Mesenchymal stem cell (in vitro differentiated cells and primary cell): Measurements from ENCODE around the gene OR5K2.

Experiments used
- DNase-seq: peaks from one replicate; pipeline ENCODE4 v3.0.0-alpha.2; 2013
- H2AFZ ChIP-seq: one replicate; pipeline ENCODE4 v1.6.1; 2013; ENCODE audit warnings: low read depth, mild to moderate bottlenecking, control low read depth, inconsistent platforms, low read length, moderate library complexity
- H2AK5ac ChIP-seq: 2 replicates; pipeline ENCODE4 v1.6.1; 2013; ENCODE audit warnings: low read length, moderate library complexity, mild to moderate bottlenecking, inconsistent platforms; ENCODE audit not compliant: severe bottlenecking
- H2BK120ac ChIP-seq: one replicate; pipeline ENCODE4 v1.6.1; 2013; ENCODE audit warnings: low read depth, mild to moderate bottlenecking, inconsistent platforms, low read length, moderate library complexity
- H2BK12ac ChIP-seq, 2 experiments: one replicate each; pipeline ENCODE4 v1.6.1; 2013; ENCODE audit warnings: inconsistent platforms in 2 of 2, low read length in 2 of 2, mild to moderate bottlenecking in 2 of 2, moderate library complexity in 2 of 2, control low read depth in 1 of 2
- H2BK15ac ChIP-seq: one replicate; pipeline ENCODE4 v1.6.1; 2013; ENCODE audit warnings: mild to moderate bottlenecking, low read depth, inconsistent platforms; ENCODE audit not compliant: poor library complexity, severe bottlenecking
- H2BK5ac ChIP-seq: 2 replicates; pipeline ENCODE4 v1.6.1; 2013; ENCODE audit warnings: low read depth, mild to moderate bottlenecking, low read length, control low read depth, inconsistent platforms; ENCODE audit not compliant: poor library complexity, severe bottlenecking
- H3K14ac ChIP-seq, 2 experiments: one replicate each; pipeline ENCODE4 v1.6.1; 2013; ENCODE audit warnings: inconsistent platforms in 2 of 2, low read length in 2 of 2, control low read depth in 1 of 2, mild to moderate bottlenecking in 1 of 2, moderate library complexity in 1 of 2
- H3K18ac ChIP-seq, 2 experiments: one replicate each; pipeline ENCODE4 v1.6.1; 2013; ENCODE audit warnings: inconsistent platforms in 2 of 2, low read length in 2 of 2, control low read depth in 1 of 2, low read depth in 1 of 2, mild to moderate bottlenecking in 1 of 2
- H3K23ac ChIP-seq, 2 experiments: one replicate each; pipeline ENCODE4 v1.6.1; 2013; ENCODE audit warnings: inconsistent platforms in 2 of 2, low read length in 2 of 2, mild to moderate bottlenecking in 2 of 2, moderate library complexity in 2 of 2, control low read depth in 1 of 2
- H3K27ac ChIP-seq: 2 replicates; pipeline ENCODE4 v1.5.1; 2013; ENCODE audit warnings: mild to moderate bottlenecking, moderate library complexity, low read length, control low read depth, inconsistent platforms; ENCODE audit not compliant: poor library complexity, severe bottlenecking
- H3K27me3 ChIP-seq, 2 experiments: 2 replicates each; pipeline versions ENCODE4 v1.6.1 to v1.7.0; 2013; ENCODE audit warnings: low read length in 2 of 2, mild to moderate bottlenecking in 2 of 2, moderate library complexity in 2 of 2, control low read depth in 1 of 2, inconsistent platforms in 1 of 2; ENCODE audit not compliant: control insufficient read depth in 1 of 2, insufficient read depth in 1 of 2
- H3K36me3 ChIP-seq, 2 experiments: 2 replicates each; pipeline versions ENCODE4 v1.6.1 to v1.7.0; 2013; ENCODE audit warnings: low read length in 2 of 2, control low read depth in 1 of 2, inconsistent platforms in 1 of 2, low read depth in 1 of 2, mild to moderate bottlenecking in 1 of 2; ENCODE audit not compliant: insufficient read depth in 2 of 2, control insufficient read depth in 1 of 2
- H3K4ac ChIP-seq, 2 experiments: one replicate each; pipeline ENCODE4 v1.6.1; 2013; ENCODE audit warnings: inconsistent platforms in 2 of 2, low read length in 2 of 2, mild to moderate bottlenecking in 2 of 2, moderate library complexity in 2 of 2, control low read depth in 1 of 2, low read depth in 1 of 2
- H3K4me1 ChIP-seq: 2 replicates; pipeline ENCODE4 v1.6.1; 2013; ENCODE audit warnings: low read depth, low read length, control low read depth; ENCODE audit not compliant: control insufficient read depth, insufficient read depth
- H3K4me2 ChIP-seq: 2 replicates; pipeline ENCODE4 v1.6.1; 2013; ENCODE audit warnings: low read length, mild to moderate bottlenecking, inconsistent platforms; ENCODE audit not compliant: poor library complexity, severe bottlenecking
- H3K4me3 ChIP-seq, 2 experiments: 2 replicates each; pipeline versions ENCODE4 v1.5.1 to v1.7.0; 2013; ENCODE audit warnings: low read length in 2 of 2, mild to moderate bottlenecking in 2 of 2, control low read depth in 1 of 2, low read depth in 1 of 2; ENCODE audit not compliant: insufficient read depth in 1 of 2
- H3K79me1 ChIP-seq: replicated peaks from 2 replicates; pipeline ENCODE4 v1.6.1; 2013; ENCODE audit warnings: mild to moderate bottlenecking, control low read depth, low read length, inconsistent platforms; ENCODE audit not compliant: poor library complexity, severe bottlenecking
- H3K9ac ChIP-seq: 2 replicates; pipeline ENCODE4 v1.7.0; 2013; ENCODE audit warnings: mild to moderate bottlenecking, low read length, moderate library complexity
- H3K9me3 ChIP-seq: 2 replicates; pipeline ENCODE4 v1.7.0; 2013; ENCODE audit warnings: mild to moderate bottlenecking, low read length; ENCODE audit not compliant: control insufficient read depth
- H4K8ac ChIP-seq: one replicate; pipeline ENCODE4 v1.6.1; 2013; ENCODE audit warnings: inconsistent platforms, mild to moderate bottlenecking, low read length, moderate library complexity
- H4K91ac ChIP-seq: one replicate; pipeline ENCODE4 v1.6.1; 2013; ENCODE audit warnings: mild to moderate bottlenecking, low read length, inconsistent platforms
- WGBS: methylation state at CpG from one replicate; pipeline ENCODE4 v1.1.7; 2013; ENCODE audit warnings: mixed read lengths; 5-methylcytosine and 5-hydroxymethylcytosine counted together

OR5K2 gene

GRCh38 chr3:98482717-98483482, 14.6 kb upstream of the OR5K2 start:
- H2BK5ac ChIP-seq: no peak overlapping the region
- no peak overlapping the region for H4K8ac ChIP-seq
- no peak overlapping the region for H2BK12ac ChIP-seq
- no peak overlapping the region for H2AK5ac ChIP-seq
- H3K4ac ChIP-seq: no peak overlapping the region
- H3K18ac ChIP-seq: no peak overlapping the region
- no peak overlapping the region for H2AFZ ChIP-seq
- WGBS: 61% methylated on average over 3 of the region's 3 CpGs
- H2BK15ac ChIP-seq: no peak overlapping the region
- H3K79me1 ChIP-seq: no peaks in the 10 kb centered on the region
- no peaks in the 10 kb centered on the region for H3K4me1 ChIP-seq
- no peak overlapping the region for H3K4me2 ChIP-seq
- H3K23ac ChIP-seq: no peak overlapping the region
- no peak overlapping the region for H4K91ac ChIP-seq
- no peak overlapping the region for H3K9ac ChIP-seq
- H2BK120ac ChIP-seq: no peak overlapping the region
- H3K36me3 ChIP-seq: no peaks in the 10 kb centered on the region
- peaks cover 39% of the 10 kb centered on the region for H3K9me3 ChIP-seq
- no peak for DNase-seq
- no peak overlapping the region for H3K27ac ChIP-seq
- H3K14ac ChIP-seq: peak overlapping the region in 1 of 2 experiments; percentile 28
- H3K4me3 ChIP-seq: no peak overlapping the region
- H3K27me3 ChIP-seq: peaks cover 0 to 8% of the 10 kb centered on the region in 2 experiments

- Histone ChIP-seq H3K4me2 (no peak overlapping the region), H3K4ac (no peak overlapping the region), H3K4me1 (no peaks in the 10 kb centered on the region), H3K9ac (no peak overlapping the region), H3K79me1 (no peaks in the 10 kb centered on the region), H4K91ac (no peak overlapping the region), H3K4me3 (no peak overlapping the region), H2AK5ac (no peak overlapping the region), H2BK12ac (no peak overlapping the region), H2BK15ac (no peak overlapping the region), H3K27me3 (peaks cover 0 to 8% of the 10 kb centered on the region in 2 experiments), H3K14ac (no peak overlapping the region), H2AFZ (no peak overlapping the region), H4K8ac (no peak overlapping the region), H3K18ac (no peak overlapping the region), H3K36me3 (no peaks in the 10 kb centered on the region), H3K9me3 (peaks cover 46% of the 10 kb centered on the region), H2BK5ac (no peak overlapping the region), H2BK120ac (no peak overlapping the region), H3K23ac (no peak overlapping the region), H3K27ac (no peak overlapping the region)
- DNase-seq: no peak
- 92% methylated on average over 1 of the region's 3 CpGs for WGBS
These were observed 13.9 kb upstream of the OR5K2 start for GRCh38 chr3:98483626-98484025.

DNA sequence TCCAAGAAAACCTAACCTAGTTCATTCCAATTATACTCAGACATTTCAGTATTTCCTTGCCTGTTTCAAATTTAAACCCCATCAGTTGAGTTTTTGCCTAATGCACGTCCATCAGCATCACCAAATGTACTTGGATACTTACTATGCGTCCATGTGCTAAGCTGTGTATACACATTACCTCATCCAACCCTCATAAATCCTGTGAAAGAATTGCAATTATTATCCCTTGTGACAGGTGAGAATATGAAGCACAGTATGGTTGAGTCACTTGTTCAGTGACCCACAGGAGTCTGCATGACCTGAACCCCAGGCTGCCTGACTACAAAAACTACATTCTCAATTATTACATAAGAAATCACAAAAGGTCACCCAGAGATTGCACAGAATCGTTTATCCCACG, 2.5 kb downstream of the OR5K2 start:
- Histone ChIP-seq H2BK12ac (no peak overlapping the region), H3K27ac (no peak overlapping the region), H3K9me3 (no peaks in the 10 kb centered on the region), H3K4me3 (no peak overlapping the region), H2AFZ (no peak overlapping the region), H3K4me1 (no peaks in the 10 kb centered on the region), H3K4me2 (no peak overlapping the region), H2BK15ac (no peak overlapping the region), H3K14ac (no peak overlapping the region), H3K18ac (no peak overlapping the region), H4K91ac (no peak overlapping the region), H3K27me3 (peaks cover 0 to 6% of the 10 kb centered on the region in 2 experiments), H3K9ac (no peak overlapping the region), H2BK120ac (no peak overlapping the region), H3K36me3 (no peaks in the 10 kb centered on the region), H2AK5ac (no peak overlapping the region), H3K4ac (no peak overlapping the region), H4K8ac (no peak overlapping the region), H3K79me1 (no peaks in the 10 kb centered on the region), H3K23ac (no peak overlapping the region), H2BK5ac (no peak overlapping the region)
- 73% methylated on average over 2 of the region's 4 CpGs for WGBS
- no peak for DNase-seq

GRCh38 chr3:98501270-98501669, 3.8 kb downstream of the OR5K2 start:
- Histone ChIP-seq H3K36me3 (no peaks in the 10 kb centered on the region), H3K79me1 (no peaks in the 10 kb centered on the region), H4K91ac (no peak overlapping the region), H3K9me3 (no peaks in the 10 kb centered on the region), H3K27ac (no peak overlapping the region), H3K9ac (no peak overlapping the region), H2BK5ac (no peak overlapping the region), H3K18ac (no peak overlapping the region), H2AK5ac (no peak overlapping the region), H3K14ac (no peak overlapping the region), H3K4ac (no peak overlapping the region), H2BK15ac (no peak overlapping the region), H2BK120ac (no peak overlapping the region), H2BK12ac (no peak overlapping the region), H3K23ac (no peak overlapping the region), H3K4me1 (no peaks in the 10 kb centered on the region), H3K4me3 (no peak overlapping the region), H2AFZ (no peak overlapping the region), H4K8ac (no peak overlapping the region), H3K4me2 (no peak overlapping the region), H3K27me3 (peaks cover 0 to 6% of the 10 kb centered on the region in 2 experiments)
- WGBS: 100% methylated on average over 2 of the region's 4 CpGs
- no peak for DNase-seq
